Measurements from ENCODE around the gene CD200R1L.

GRCh38 chr3:112794622-112795172, 52.0 kb downstream of the CD200R1L start:
- no peak for TF ChIP-seq ZBTB21 (tag by site-specific recombination; IDR thresholded peaks at IDR 0.05)
- no peak for TF ChIP-seq ZNF202 (tag by site-specific recombination; IDR thresholded peaks at IDR 0.05; ENCODE audit: borderline replicate concordance)
- TF ChIP-seq ZNF792 (tag by site-specific recombination; IDR thresholded peaks at IDR 0.05) = no peak
